ENCODE measurements around the gene DDI2.
A peak's percentile ranks its signal among the peaks of the same experiment; 100 is the strongest.

Gene DDI2

GRCh38 chr1:15714406-15715136 lies 97.3 kb downstream of the DDI2 start:
- no peak overlapping the region for H3K4me3 ChIP-seq (ENCODE audit: low read depth in 1 of 2, low read length in 2 of 2)
- no peaks in the 10 kb centered on the region for H3K27me3 ChIP-seq (ENCODE audit: low read depth, low read length)
- peaks cover 20 to 21% of the 10 kb centered on the region in 2 donors for H3K36me3 ChIP-seq (ENCODE audit: control insufficient read depth in 1 of 2, insufficient read depth in 2 of 2, low read length in 2 of 2)
- H3K9me3 ChIP-seq (ENCODE audit: control insufficient read depth in 1 of 2, low read length in 2 of 2): no peaks in the 10 kb centered on the region
- peaks cover 12 to 33% of the 10 kb centered on the region in 2 donors for H3K4me1 ChIP-seq (ENCODE audit: control insufficient read depth in 1 of 2, insufficient read depth in 2 of 2, low read length in 2 of 2)
- peak overlapping the region; percentile 67 for H3K27ac ChIP-seq (ENCODE audit: low read length)

- Histone ChIP-seq H3K4me3 (ENCODE audit: low read depth in 1 of 2, low read length in 2 of 2) (no peak overlapping the region), H3K9me3 (ENCODE audit: control insufficient read depth in 1 of 2, low read length in 2 of 2) (no peaks in the 10 kb centered on the region), H3K27me3 (ENCODE audit: low read depth, low read length) (no peaks in the 10 kb centered on the region), H3K4me1 (ENCODE audit: control insufficient read depth in 1 of 2, insufficient read depth in 2 of 2, low read length in 2 of 2) (peaks cover 12 to 35% of the 10 kb centered on the region in 2 donors), H3K27ac (ENCODE audit: low read length) (no peak overlapping the region), H3K36me3 (ENCODE audit: control insufficient read depth in 1 of 2, insufficient read depth in 2 of 2, low read length in 2 of 2) (peaks cover 30 to 36% of the 10 kb centered on the region in 2 donors)
Observed at GRCh38 chr1:15717418-15718125, 100.3 kb downstream of the DDI2 start.

GRCh38 chr1:15718199-15718601 lies 100.9 kb downstream of the DDI2 start:
- Histone ChIP-seq H3K4me1 (ENCODE audit: control insufficient read depth in 1 of 2, insufficient read depth in 2 of 2, low read length in 2 of 2) (peaks cover 12 to 41% of the 10 kb centered on the region in 2 donors), H3K9me3 (ENCODE audit: control insufficient read depth in 1 of 2, low read length in 2 of 2) (no peaks in the 10 kb centered on the region), H3K27ac (ENCODE audit: low read length) (no peak overlapping the region), H3K27me3 (ENCODE audit: low read depth, low read length) (no peaks in the 10 kb centered on the region), H3K4me3 (ENCODE audit: low read depth in 1 of 2, low read length in 2 of 2) (no peak overlapping the region), H3K36me3 (ENCODE audit: control insufficient read depth in 1 of 2, insufficient read depth in 2 of 2, low read length in 2 of 2) (peaks cover 30 to 36% of the 10 kb centered on the region in 2 donors)
